GM19463 (cell line): ENCODE results near the gene PAPSS1.

Source experiments
- ATAC-seq: cut with Tn5 transposase; IDR thresholded peaks from one replicate; pipeline ENCODE4 v1.9.1; 2021; ENCODE audit warnings: mild to moderate bottlenecking, moderate library complexity; ENCODE audit not compliant: unreplicated experiment

Gene PAPSS1

DNA sequence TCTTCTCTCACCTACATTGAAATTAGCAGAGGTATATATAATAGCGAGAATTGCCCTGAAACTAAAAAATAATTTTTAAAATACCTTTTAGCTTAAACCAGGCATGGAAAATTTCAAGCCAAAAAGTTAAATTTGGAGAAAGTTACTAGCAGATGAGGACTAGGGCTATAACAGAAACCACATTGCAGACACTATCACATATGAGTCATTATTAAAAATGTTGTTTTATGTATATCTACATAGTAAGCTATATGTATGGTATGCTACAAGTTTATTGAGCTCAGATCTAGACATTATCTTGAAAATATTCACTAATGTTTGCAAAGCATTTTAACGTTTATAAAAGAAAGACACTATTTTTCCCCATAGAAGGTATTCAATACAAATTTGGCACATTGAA, 147.8 kb downstream of the PAPSS1 start:
- no peak for ATAC-seq

DNA sequence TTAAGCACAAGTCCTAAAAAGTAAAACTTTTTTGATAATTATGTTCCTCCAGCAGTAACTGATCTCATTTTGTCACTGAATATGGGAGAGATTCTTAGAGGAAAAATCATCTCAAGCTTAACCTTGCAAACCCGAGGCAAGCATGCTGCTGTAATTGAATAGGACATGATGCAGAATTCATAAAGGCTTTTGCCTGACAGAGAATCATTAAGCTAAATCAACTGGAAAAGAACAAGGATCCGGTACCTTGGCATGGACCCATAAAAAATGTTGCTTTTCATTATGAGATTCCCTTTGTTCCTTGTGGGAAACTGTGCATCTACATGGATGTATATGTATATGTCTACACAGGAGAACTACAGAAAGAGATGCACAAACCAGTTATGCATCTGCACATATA, 149.1 kb downstream of the PAPSS1 start:
- no peak for ATAC-seq

DNA sequence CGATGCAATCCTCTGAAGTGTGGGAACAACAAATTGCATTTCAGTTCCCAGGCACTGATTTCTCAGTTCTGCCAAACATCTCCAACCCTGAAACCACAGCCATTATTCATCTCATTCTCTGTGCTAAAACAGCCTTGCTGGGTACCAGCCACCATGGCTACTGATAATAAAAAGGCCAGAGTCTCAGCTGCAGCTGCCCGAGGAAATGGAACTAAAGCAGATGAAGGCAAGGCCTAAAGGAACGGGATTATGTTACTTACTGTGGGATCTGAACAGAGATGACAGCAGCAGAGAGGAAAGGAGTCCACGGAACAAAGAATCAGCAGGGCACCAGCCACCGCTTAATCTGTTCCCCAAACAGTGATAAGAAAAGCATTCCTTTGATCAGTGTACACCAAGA, 155.7 kb downstream of the PAPSS1 start:
- no peak for ATAC-seq
